Measurements from ENCODE around the gene UBL7.

The UBL7 gene

DNA sequence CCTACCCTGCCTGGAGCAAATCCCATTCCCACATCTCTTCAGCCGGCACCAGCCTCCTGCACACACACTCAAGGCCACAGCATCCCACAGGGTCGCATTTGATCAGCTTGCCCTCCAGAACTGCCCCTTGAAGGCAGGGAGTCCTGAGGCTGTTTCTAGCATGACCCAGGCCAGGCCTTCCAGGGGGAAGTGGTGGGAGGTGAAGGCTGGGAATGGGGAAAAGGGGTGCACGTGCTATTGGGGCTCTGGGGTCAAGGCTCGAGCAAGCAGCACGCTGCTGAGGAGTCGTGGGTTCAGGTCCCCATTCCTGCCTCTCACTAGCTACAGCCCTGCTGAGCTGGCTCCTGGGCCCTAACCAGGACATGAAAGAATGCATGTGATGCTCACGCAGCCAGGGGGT, 52.1 kb downstream of the UBL7 start:
- Histone ChIP-seq H3F3A (ENCODE audit: insufficient read depth, low read length) (no peaks in the 10 kb centered on the region), H3K9me2 (replicated peaks; ENCODE audit: insufficient read depth, low read length) (no peaks in the 10 kb centered on the region), H4K20me1 (ENCODE audit: insufficient read depth, low read length) (no peaks in the 10 kb centered on the region), H3K9ac (ENCODE audit: low read length) (no peak overlapping the region), H3K4me3 (ENCODE audit: low read length) (no peak overlapping the region), H3K27ac (ENCODE audit: low read length) (no peak overlapping the region), H3K9me3 (replicated peaks; ENCODE audit: insufficient read depth, low read length) (no peaks in the 10 kb centered on the region), H3K4me1 (ENCODE audit: low read length) (peaks cover under 1% of the 10 kb centered on the region; the same call in 1 of the 2 replicates), H2AFZ (ENCODE audit: low read length) (no peak overlapping the region), H3K27me3 (replicated peaks; ENCODE audit: insufficient read depth, low read length) (no peaks in the 10 kb centered on the region), H3K36me3 (replicated peaks; ENCODE audit: insufficient read depth, low read length) (no peaks in the 10 kb centered on the region), H3K4me2 (ENCODE audit: low read depth, low read length) (no peak overlapping the region), H3K79me2 (ENCODE audit: low read length) (no peaks in the 10 kb centered on the region)
- no peak for TF ChIP-seq EZH2phosphoT487 (IDR thresholded peaks at IDR 0.05; ENCODE audit: low read length)
- TF ChIP-seq, protein P1, sequence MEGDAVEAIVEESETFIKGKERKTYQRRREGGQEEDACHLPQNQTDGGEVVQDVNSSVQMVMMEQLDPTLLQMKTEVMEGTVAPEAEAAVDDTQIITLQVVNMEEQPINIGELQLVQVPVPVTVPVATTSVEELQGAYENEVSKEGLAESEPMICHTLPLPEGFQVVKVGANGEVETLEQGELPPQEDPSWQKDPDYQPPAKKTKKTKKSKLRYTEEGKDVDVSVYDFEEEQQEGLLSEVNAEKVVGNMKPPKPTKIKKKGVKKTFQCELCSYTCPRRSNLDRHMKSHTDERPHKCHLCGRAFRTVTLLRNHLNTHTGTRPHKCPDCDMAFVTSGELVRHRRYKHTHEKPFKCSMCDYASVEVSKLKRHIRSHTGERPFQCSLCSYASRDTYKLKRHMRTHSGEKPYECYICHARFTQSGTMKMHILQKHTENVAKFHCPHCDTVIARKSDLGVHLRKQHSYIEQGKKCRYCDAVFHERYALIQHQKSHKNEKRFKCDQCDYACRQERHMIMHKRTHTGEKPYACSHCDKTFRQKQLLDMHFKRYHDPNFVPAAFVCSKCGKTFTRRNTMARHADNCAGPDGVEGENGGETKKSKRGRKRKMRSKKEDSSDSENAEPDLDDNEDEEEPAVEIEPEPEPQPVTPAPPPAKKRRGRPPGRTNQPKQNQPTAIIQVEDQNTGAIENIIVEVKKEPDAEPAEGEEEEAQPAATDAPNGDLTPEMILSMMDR (IDR thresholded peaks at IDR 0.05; ENCODE audit: low read length), result no peak
- no peak for TF ChIP-seq EZH2 (optimal IDR thresholded peaks at IDR 0.05; ENCODE audit: low read depth, low read length)
- DNase-seq, result no peak

DNA sequence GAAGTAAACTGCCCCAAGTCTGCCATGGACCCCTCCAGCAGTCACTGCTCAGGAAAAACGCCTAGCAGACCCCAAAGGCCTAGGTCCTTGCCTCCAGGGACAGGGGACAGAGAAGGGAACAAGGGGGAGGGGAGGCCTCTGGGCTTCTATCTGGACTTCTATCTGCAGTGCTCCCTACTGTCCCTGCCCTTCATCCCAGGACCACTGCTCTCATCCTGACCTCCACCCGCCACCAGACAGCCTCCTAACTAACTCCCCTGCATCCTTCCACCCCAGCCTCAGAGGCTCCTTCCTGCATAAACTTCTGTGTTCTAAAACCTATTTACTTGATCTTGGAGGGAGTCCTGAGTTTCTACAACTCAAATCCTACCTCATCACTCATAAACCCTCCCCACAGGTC, 52.6 kb downstream of the UBL7 start:
- Histone ChIP-seq H3K27me3 (replicated peaks; ENCODE audit: insufficient read depth, low read length) (no peaks in the 10 kb centered on the region), H3K4me1 (ENCODE audit: low read length) (peaks cover 5% of the 10 kb centered on the region), H4K20me1 (ENCODE audit: insufficient read depth, low read length) (no peaks in the 10 kb centered on the region), H2AFZ (ENCODE audit: low read length) (no peak overlapping the region), H3K79me2 (ENCODE audit: low read length) (no peaks in the 10 kb centered on the region), H3K27ac (ENCODE audit: low read length) (no peak overlapping the region), H3F3A (ENCODE audit: insufficient read depth, low read length) (0 out of 2 replicates have a peak, but pooled peaks cover under 1% of the 10 kb centered on the region), H3K4me3 (ENCODE audit: low read length) (no peak overlapping the region), H3K9ac (ENCODE audit: low read length) (no peak overlapping the region), H3K4me2 (ENCODE audit: low read depth, low read length) (no peak overlapping the region), H3K9me2 (replicated peaks; ENCODE audit: insufficient read depth, low read length) (no peaks in the 10 kb centered on the region), H3K9me3 (replicated peaks; ENCODE audit: insufficient read depth, low read length) (no peaks in the 10 kb centered on the region), H3K36me3 (replicated peaks; ENCODE audit: insufficient read depth, low read length) (no peaks in the 10 kb centered on the region)
- DNase-seq, result no peak
- TF ChIP-seq, protein P1 (IDR thresholded peaks at IDR 0.05; ENCODE audit: low read length), result no peak
- TF ChIP-seq EZH2 (optimal IDR thresholded peaks at IDR 0.05; ENCODE audit: low read depth, low read length), result no peak
- no peak for TF ChIP-seq EZH2phosphoT487 (IDR thresholded peaks at IDR 0.05; ENCODE audit: low read length)

DNA sequence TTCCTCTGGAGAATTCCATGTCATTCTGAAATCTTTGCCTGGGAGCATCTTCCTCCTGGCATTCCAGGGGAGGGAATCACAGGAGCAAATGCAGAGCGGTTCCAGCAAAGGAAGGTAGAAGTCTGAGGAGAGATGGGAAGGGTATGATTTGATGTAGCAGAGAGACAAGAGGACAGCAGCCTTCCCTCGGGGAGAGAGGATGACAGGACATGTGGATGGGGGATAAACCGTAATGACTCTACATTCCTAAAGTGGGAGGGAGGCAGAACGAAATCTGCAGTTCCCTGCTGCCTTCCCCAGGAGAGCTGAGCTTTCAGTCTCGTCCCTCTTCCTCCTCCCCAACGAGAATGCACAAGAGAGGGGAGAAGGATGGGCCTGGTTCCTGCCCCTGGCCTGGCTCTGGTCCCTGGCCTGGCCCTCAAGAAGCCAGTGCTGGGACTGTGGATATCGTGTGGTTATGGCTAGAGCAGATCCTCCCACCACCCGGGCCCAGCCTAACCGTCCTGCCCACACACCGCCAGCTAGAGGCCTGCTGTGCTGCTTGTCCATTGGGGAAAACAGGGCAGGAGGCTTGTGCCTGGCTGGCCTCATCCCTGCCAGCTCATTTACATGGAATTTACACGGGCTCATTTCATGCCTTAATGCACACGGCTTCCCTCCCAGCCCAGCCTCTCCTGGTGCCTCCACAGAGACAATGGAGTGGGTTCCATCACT, 53.8 kb downstream of the UBL7 start:
- H3K4me2 ChIP-seq (ENCODE audit: low read depth, low read length), result no peak overlapping the region
- H4K20me1 ChIP-seq (ENCODE audit: insufficient read depth, low read length), result no peaks in the 10 kb centered on the region
- H2AFZ ChIP-seq (ENCODE audit: low read length), result no peak overlapping the region
- no peaks in the 10 kb centered on the region for H3K9me3 ChIP-seq (replicated peaks; ENCODE audit: insufficient read depth, low read length)
- DNase-seq, result no peak
- H3K79me2 ChIP-seq (ENCODE audit: low read length), result no peaks in the 10 kb centered on the region
- no peaks in the 10 kb centered on the region for H3K9me2 ChIP-seq (replicated peaks; ENCODE audit: insufficient read depth, low read length)
- no peaks in the 10 kb centered on the region for H3K27me3 ChIP-seq (replicated peaks; ENCODE audit: insufficient read depth, low read length)
- H3K36me3 ChIP-seq (replicated peaks; ENCODE audit: insufficient read depth, low read length), result no peaks in the 10 kb centered on the region
- TF ChIP-seq, protein P1 (IDR thresholded peaks at IDR 0.05; ENCODE audit: low read length), result no peak
- TF ChIP-seq EZH2phosphoT487 (IDR thresholded peaks at IDR 0.05; ENCODE audit: low read length), result no peak
- no peak for TF ChIP-seq EZH2 (optimal IDR thresholded peaks at IDR 0.05; ENCODE audit: low read depth, low read length)
- H3K27ac ChIP-seq (ENCODE audit: low read length), result no peak overlapping the region
- no peak overlapping the region for H3K4me3 ChIP-seq (ENCODE audit: low read length)
- peaks cover 17% of the 10 kb centered on the region for H3K4me1 ChIP-seq (ENCODE audit: low read length)
- peaks cover 13% of the 10 kb centered on the region for H3F3A ChIP-seq (ENCODE audit: insufficient read depth, low read length)
- H3K9ac ChIP-seq (ENCODE audit: low read length), result no peak overlapping the region

Data from MM.1S (cell line).